NCI-H748 (cell line): ENCODE results near the gene CHMP1A.

Experiments used
- DNase-seq: peaks from one replicate; lab custom pipeline; 2025; ENCODE audit not compliant: unreplicated experiment; lab: John Stamatoyannopoulos, UW

CHMP1A gene

GRCh38 chr16:89629827-89630610 is 27.5 kb downstream of the CHMP1A start:
- DNase-seq = no peak

- DNase-seq = no peak
Observed at GRCh38 chr16:89624777-89625761, 32.4 kb downstream of the CHMP1A start.

- no peak for DNase-seq
Observed at GRCh38 chr16:89623511-89624261, 33.8 kb downstream of the CHMP1A start.

- DNase-seq = no peak
Observed at GRCh38 chr16:89621698-89622409, 35.7 kb downstream of the CHMP1A start.

GRCh38 chr16:89621136-89621697 is 36.3 kb downstream of the CHMP1A start:
- no peak for DNase-seq

- no peak for DNase-seq
Observed at GRCh38 chr16:89620406-89620841, 37.1 kb downstream of the CHMP1A start.

- no peak for DNase-seq
Observed at GRCh38 chr16:89619840-89620239, 37.7 kb downstream of the CHMP1A start.

GRCh38 chr16:89618109-89618998 is 39.2 kb downstream of the CHMP1A start:
- DNase-seq = no peak

- DNase-seq = no peak
Observed at GRCh38 chr16:89617036-89617435, 40.5 kb downstream of the CHMP1A start.

- no peak for DNase-seq
Observed at GRCh38 chr16:89616623-89617022, 40.9 kb downstream of the CHMP1A start.

- DNase-seq = no peak
Observed at GRCh38 chr16:89615596-89616090, 41.9 kb downstream of the CHMP1A start.

GRCh38 chr16:89615176-89615575 is 42.3 kb downstream of the CHMP1A start:
- no peak for DNase-seq

GRCh38 chr16:89613954-89614459 is 43.5 kb downstream of the CHMP1A start:
- no peak for DNase-seq

GRCh38 chr16:89613231-89613953 is 44.1 kb downstream of the CHMP1A start, which contains the start of gene DPEP1:
DPEP1 (plus strand) TSS chr16:89613642; CDS start chr16:89630411, 16,769 bp downstream.
- DNase-seq = no peak

GRCh38 chr16:89612415-89613166 is 44.9 kb downstream of the CHMP1A start:
- DNase-seq = peak; percentile 17

- no peak for DNase-seq
Observed at GRCh38 chr16:89610108-89610453, 47.4 kb downstream of the CHMP1A start.
